GM18909 (cell line): ENCODE results near the gene NDUFAF2.
"Not testable (repeated sequence)": the region's sequence is repeated elsewhere in the genome, so short reads cannot be mapped to it uniquely, and the experiment has no call there.

Experiments used
- ATAC-seq: cut with Tn5 transposase; IDR thresholded peaks from one replicate; pipeline ENCODE4 v1.9.1; 2021; ENCODE audit warnings: mild to moderate bottlenecking; ENCODE audit not compliant: unreplicated experiment, poor library complexity

NDUFAF2 gene, protein sequence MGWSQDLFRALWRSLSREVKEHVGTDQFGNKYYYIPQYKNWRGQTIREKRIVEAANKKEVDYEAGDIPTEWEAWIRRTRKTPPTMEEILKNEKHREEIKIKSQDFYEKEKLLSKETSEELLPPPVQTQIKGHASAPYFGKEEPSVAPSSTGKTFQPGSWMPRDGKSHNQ

DNA sequence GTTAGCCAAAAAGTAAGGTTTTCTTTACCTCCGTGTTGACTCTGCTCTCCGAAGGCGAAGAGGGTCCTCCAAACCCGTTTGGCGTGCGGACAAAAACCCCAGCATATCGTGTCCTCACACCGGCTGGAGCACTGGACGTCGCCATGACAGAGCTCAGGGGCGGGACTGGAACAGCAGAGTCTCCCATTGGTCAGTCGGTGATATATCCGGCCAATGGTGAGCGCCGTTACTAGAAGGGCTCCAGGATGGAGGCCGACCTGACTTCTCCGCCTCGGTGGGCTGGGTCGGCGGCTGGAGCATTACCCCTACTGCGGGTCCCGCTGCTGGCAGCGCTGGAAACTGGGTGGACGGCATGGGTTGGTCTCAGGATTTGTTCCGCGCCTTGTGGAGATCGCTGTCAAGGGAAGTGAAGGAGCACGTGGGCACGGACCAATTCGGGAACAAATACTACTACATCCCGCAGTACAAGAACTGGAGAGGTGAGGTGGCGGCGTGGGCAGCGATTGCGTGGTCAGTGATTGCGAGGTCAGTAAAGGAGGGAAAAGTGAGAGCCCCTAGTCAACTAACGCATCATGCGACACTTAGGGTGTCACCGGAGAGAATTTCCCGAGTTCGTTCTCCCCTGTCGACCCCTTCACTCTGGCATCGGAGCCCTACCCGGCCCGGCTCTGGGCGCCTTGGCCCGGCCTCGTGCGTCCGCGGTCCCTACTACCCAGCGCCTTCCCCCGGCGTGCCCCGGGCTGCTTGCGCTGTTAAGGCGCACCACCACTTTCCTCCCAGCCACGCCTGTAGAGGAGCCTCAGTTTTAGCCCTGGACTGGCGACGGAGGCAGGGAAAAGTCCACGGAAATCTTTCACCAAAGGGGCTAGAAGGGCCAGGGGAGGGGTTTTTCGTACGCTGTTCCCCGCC, at the start of gene NDUFAF2, which contains the start of gene ERCC8:
Gene NDUFAF2 (plus strand): TSS at position 302 of the 909 bp plus-strand sequence. CDS start 51 bp downstream, at position 353.
Gene ERCC8 (minus strand): TSS at position 167 of the 909 bp plus-strand sequence. CDS start 62 bp downstream, at position 105.
- ATAC-seq = peak; percentile 100

DNA sequence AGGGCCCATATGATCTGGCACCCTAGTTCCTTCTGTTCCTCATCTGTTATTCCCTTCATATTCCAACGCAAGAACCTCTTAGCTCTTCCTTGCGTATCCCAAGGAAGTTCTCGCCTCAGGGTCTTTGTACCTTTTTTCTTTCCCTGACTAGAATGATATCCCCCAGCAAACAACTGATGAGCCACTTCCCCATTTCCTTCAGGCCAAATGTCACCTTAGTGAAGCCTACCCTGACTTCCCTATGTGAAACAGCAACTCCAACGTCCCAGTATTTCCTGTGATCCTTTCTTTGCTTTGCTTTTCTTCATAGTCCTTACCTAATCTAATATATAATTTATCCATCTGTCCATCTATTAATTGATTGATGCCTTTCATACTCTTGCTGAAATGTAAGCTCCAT, 48.0 kb upstream of the NDUFAF2 start:
- no peak for ATAC-seq

- no peak for ATAC-seq
Measured at GRCh38 chr5:60903356-60903755, 41.6 kb upstream of the NDUFAF2 start.

GRCh38 chr5:60916646-60917045, 28.4 kb upstream of the NDUFAF2 start:
- no peak for ATAC-seq

DNA sequence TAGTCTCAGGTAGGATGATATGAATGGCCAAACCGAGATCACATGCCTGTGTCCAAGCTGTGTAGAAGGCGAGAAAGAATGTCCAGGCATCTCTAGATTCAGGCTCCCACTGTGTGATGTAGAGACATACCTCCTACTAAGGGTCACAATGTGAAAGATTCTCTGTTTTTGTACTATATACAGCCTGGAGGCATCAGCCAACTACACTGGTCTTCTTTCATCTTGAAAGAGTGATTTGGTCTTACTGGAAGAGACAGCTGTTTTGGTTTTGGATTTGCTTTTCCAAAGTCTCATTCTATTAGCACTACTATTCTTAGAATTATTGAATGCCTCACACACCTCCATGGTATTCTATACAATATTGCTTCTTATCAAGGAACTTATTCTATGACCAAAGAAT, 26.5 kb upstream of the NDUFAF2 start:
- ATAC-seq = no peak

- ATAC-seq = no peak
Measured at GRCh38 chr5:60927450-60927849, 17.6 kb upstream of the NDUFAF2 start.

- ATAC-seq = no peak
Measured at GRCh38 chr5:60929024-60929423, 16.0 kb upstream of the NDUFAF2 start.

- no peak for ATAC-seq
Measured at GRCh38 chr5:60943624-60944023, 1.4 kb upstream of the NDUFAF2 start.

DNA sequence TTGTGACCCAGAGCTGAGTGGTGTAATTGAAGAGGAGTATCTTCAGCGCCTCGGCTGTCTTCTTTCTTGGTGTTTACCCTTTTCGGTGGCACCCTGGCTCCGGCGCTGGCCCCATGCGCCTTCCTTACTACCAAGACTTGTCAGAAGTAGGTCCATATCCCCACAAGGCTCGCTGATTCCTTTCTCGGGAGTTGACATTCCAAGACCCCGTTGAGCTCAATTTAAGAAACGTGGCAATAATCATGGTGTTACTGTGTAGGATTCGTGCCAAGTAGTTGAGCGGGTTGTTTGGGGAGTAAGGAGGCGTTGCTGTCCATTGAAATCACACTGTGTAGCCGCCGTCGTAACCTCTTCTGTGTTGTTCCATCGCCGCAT, 795 bp downstream of the NDUFAF2 start:
- ATAC-seq = peak; percentile 26

- ATAC-seq = no peak
Measured at GRCh38 chr5:60948738-60949137, 3.7 kb downstream of the NDUFAF2 start.

GRCh38 chr5:60955239-60955638, 10.2 kb downstream of the NDUFAF2 start:
- no peak for ATAC-seq

DNA sequence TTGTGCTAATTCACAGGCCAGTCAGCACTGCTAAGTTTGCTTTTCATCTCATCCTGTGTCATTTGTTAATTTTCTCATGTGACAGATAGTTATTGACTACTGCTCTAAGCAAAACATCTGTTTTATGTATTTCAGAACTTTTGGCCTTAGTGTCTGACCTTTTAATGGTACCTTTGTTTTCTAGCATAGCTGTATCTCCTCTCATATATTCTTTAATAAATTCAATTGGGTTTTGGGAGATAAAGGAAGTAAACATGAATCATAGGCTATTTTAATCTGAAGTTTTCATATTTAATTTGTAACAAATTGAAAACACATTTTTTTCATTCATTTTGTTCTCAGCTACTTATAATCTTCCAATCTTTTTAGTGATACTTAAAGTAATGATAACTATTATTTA, 13.1 kb downstream of the NDUFAF2 start:
- no peak for ATAC-seq

GRCh38 chr5:60958712-60959111, 13.7 kb downstream of the NDUFAF2 start:
- ATAC-seq = no peak

DNA sequence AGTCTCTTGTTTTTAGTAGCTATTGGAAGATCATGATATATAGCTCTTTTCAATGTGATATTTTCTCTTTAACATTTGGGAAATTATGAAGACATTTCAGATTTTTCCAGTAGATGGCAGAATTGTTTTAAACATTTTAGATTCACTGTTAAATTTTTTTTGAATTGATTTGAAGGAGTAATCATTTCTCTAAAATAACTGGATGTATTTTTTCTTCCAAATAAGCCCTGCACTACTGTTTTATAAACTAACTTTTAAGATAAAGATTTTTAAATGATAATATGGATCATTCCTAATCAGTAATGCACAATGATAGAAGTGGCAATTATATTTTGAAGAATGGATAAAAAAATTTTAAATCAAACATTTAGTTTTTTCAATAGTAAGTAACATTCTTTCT, 14.2 kb downstream of the NDUFAF2 start:
- ATAC-seq = no peak

DNA sequence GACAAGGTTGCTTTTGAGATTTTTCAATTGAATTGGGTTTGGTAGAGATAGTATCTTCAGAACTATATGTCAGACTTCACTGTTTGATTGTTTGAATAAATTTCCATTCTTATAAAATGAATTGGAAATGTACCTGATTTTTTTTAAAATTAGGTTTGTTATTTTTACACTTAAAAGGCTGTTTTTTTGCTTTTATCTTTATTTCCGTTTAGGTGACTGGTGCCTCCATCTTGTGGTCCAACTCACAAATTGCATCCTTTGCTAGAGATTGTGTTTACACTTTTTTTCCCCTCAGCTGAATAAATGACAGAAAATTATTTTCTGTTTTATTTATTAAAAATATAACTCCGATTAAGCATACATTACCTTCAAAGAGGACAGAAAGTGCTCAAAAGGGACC, 15.6 kb downstream of the NDUFAF2 start:
- no peak for ATAC-seq

GRCh38 chr5:60961685-60962084, 16.7 kb downstream of the NDUFAF2 start:
- ATAC-seq = no peak

GRCh38 chr5:60972231-60972630, 27.2 kb downstream of the NDUFAF2 start:
- ATAC-seq = no peak

DNA sequence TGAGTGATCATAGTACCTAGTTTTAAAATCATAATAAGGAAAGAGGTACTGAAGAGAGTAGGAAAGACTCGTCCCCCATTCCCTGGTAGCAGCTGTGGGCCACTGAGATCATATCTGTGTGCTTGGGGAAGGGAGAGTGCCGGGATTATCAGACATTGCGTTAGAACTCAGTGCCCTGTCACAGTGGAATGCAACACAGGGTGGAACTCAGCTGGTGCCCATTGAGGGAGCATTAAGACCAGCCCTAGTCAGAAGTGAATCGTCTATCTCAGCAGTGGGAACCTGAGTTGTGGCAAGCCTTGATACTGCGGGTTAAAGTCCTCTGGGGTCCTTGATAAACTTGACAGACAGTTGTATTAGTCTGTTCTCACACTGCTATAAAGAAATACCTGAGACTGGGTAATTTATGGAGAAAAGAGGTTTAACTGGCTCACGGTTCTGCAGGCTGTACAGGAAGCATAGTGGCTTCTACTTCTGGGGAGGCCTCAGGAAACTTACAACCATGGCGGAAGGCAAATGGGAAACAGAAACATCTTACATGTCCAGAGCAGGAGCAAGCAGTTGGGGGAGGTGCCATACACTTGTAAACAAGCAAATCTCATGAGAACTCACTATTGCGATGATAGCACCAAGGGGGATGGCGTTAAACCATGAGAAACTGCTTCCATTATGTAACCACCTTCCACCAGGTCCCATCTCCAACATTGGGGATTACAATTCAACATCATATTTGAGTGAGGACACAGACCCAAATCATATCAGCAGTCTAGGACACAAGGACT, 33.1 kb downstream of the NDUFAF2 start:
- ATAC-seq = no peak

GRCh38 chr5:60978968-60979367, 34.0 kb downstream of the NDUFAF2 start:
- no peak for ATAC-seq

DNA sequence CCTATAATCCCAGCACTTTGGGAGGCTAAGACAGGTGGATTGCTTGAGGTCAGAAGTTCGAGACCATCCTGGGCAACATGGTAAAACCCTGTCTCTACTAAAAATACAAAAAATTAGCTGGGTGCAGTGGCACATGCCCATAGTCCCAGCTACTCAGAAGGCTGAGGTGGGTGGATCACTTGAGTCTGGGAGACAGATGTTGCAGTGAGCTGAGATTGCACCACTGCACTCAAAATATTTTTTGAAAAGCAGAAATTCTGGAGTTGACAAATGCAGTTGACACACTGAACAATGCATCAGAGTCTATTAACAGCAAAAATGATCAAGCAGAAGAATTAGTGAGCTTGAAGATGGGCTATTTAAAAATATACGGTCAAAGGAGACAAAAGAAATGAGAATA, 35.5 kb downstream of the NDUFAF2 start:
- ATAC-seq = no peak

- not testable (repeated sequence) for ATAC-seq
Measured at GRCh38 chr5:60982127-60982526, 37.1 kb downstream of the NDUFAF2 start.
